K562 treated with DMSO at 1 percent for 4 hours (cell line): ENCODE results near the gene MOSPD3. TPM values are rescaled to one million over a fixed set of nuclear protein-coding genes. Genes with fewer than 3 reads are reported as not detected.

Experiments used
- total RNA-seq: library from RNA; unstranded; fragments of 300-600 nt; gene quantifications from 2 replicates; pipeline ENCODE4 v1.2.3, GENCODE V29; 2022; ENCODE audit not compliant: insufficient read depth

MOSPD3 gene
- total RNA-seq, result 33.2 and 34.1 TPM in 2 replicates

GRCh38 chr7:100611983-100612729 is at the start of gene MOSPD3:
Gene MOSPD3, plus strand, starts transcription at chr7:100612540. Its CDS starts 252 bp downstream, at chr7:100612792.

GRCh38 chr7:100573691-100574361 is 38.5 kb upstream of the MOSPD3 start, which contains the start of gene SAP25:
Gene SAP25, minus strand, starts transcription at chr7:100573900. Its CDS starts 158 bp downstream, at chr7:100573742.

GRCh38 chr7:100585511-100586265 is 26.7 kb upstream of the MOSPD3 start, which contains the start of gene LRCH4:
Gene LRCH4, minus strand, starts transcription at chr7:100586129. Its CDS starts 29 bp downstream, at chr7:100586100.

DNA sequence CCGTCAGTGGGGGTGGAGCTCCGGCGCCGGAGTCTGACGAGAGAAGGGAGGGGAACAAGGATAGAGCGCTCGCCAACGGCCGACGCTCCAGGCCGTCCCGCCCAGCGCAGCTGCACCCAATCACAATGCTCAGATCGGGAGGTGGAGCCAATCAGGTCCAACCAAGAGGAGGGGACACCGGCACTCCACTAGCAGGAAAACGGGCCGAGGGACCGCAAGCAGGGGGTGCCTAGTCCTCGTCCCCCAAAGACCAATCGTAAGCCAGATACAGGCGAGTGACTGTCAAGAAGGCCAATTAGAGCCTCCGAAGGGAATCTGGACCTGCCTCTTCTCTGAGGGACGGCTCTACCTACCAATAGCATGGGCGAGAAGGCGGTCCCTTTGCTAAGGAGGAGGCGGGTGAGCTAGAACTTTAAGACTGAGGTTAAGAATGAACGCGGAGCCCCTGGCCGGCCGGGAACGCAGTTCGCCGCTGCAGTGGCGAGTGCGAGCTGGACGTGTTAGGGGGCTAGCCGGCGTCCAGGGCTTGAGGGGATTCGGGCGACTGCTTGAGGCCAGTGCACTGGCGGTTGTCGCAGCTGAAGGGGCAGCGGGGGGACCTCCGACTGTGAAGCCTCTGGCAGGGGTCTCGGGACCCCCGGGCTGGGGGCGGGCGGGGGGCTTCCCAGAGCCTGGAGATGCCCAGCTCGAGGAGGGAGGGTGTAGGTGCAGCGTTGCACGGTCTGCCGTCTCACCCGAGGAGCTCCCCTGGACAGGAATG is 25.9 kb upstream of the MOSPD3 start, which contains the start of gene FBXO24:
TSS of gene FBXO24 (plus strand) at position 63 of the 760 bp plus-strand sequence. CDS start at position 361, 298 bp downstream.

GRCh38 chr7:100641463-100641859 is 29.1 kb downstream of the MOSPD3 start, which contains the start of gene TFR2:
Gene TFR2, minus strand, starts transcription at chr7:100641552. Its CDS starts 43 bp downstream, at chr7:100641509.

GRCh38 chr7:100655908-100656674 is 43.8 kb downstream of the MOSPD3 start, which contains the start of gene ACTL6B:
Gene ACTL6B, minus strand, starts transcription at chr7:100656448. Its CDS starts 94 bp downstream, at chr7:100656354.

Other genes starting within 250 kb of the MOSPD3 start
- 2.6 and 4.7 TPM in 2 replicates for gene PILRA, start 239.1 kb upstream of the MOSPD3 start, total RNA-seq
- 2.4 and 5.1 TPM in 2 replicates for gene ZCWPW1, start 183.8 kb upstream of the MOSPD3 start, total RNA-seq
- gene MEPCE, start 182.7 kb upstream of the MOSPD3 start, total RNA-seq, result 71.3 and 78.0 TPM in 2 replicates
- 93.1 and 101 TPM in 2 replicates for gene PPP1R35, start 176.0 kb upstream of the MOSPD3 start, total RNA-seq
- 2.3 and 3.3 TPM in 2 replicates for gene SPACDR, start 148.3 kb upstream of the MOSPD3 start, total RNA-seq
- gene TSC22D4, start 133.3 kb upstream of the MOSPD3 start, total RNA-seq, result 114 and 119 TPM in 2 replicates
- 0.74 and 0.88 TPM in 2 replicates for gene NYAP1, start 128.6 kb upstream of the MOSPD3 start, total RNA-seq
- 13.6 and 22.2 TPM in 2 replicates for gene AGFG2, start 73.3 kb upstream of the MOSPD3 start, total RNA-seq
- gene SAP25, start 38.6 kb upstream of the MOSPD3 start, total RNA-seq, result 11.0 and 16.3 TPM in 2 replicates
- gene LRCH4, start 26.4 kb upstream of the MOSPD3 start, total RNA-seq, result 68.5 and 72.5 TPM in 2 replicates
- gene FBXO24, start 26.2 kb upstream of the MOSPD3 start, total RNA-seq, result 0.89 TPM in 1 of 2 replicates, not detected in the other
- gene PCOLCE, start 10.2 kb upstream of the MOSPD3 start, total RNA-seq, result 13.3 and 15.8 TPM in 2 replicates
- 95.8 and 146 TPM in 2 replicates for gene TFR2, start 29.0 kb downstream of the MOSPD3 start, total RNA-seq
- gene ACTL6B, start 43.9 kb downstream of the MOSPD3 start, total RNA-seq, result not detected in 2 replicates
- 528 and 530 TPM in 2 replicates for gene GNB2, start 61.2 kb downstream of the MOSPD3 start, total RNA-seq
- 23.8 and 26.5 TPM in 2 replicates for gene GIGYF1, start 81.7 kb downstream of the MOSPD3 start, total RNA-seq
- 71.9 and 86.3 TPM in 2 replicates for gene POP7, start 93.6 kb downstream of the MOSPD3 start, total RNA-seq
- not detected in 2 replicates for gene EPO, start 107.9 kb downstream of the MOSPD3 start, total RNA-seq
- gene ZAN, start 121.1 kb downstream of the MOSPD3 start, total RNA-seq, result not detected in 2 replicates
- 26.9 and 39.6 TPM in 2 replicates for gene EPHB4, start 215.0 kb downstream of the MOSPD3 start, total RNA-seq
- 14.5 and 16.4 TPM in 2 replicates for gene SLC12A9, start 240.2 kb downstream of the MOSPD3 start, total RNA-seq